GM18505 (cell line): ENCODE data around the gene SEMA3F.

ENCODE experiments used
- ATAC-seq: cut with Tn5 transposase; IDR thresholded peaks from one replicate; pipeline ENCODE4 v1.9.1; 2021; ENCODE audit not compliant: unreplicated experiment
- POLR2A ChIP-seq: IDR thresholded peaks from 4 replicates; pipeline ENCODE4 v1.6.1; 2011; ENCODE audit warnings: borderline replicate concordance; ENCODE audit not compliant: insufficient read depth, insufficient read length; ENCODE audit errors: extremely low read depth

SEMA3F gene

DNA sequence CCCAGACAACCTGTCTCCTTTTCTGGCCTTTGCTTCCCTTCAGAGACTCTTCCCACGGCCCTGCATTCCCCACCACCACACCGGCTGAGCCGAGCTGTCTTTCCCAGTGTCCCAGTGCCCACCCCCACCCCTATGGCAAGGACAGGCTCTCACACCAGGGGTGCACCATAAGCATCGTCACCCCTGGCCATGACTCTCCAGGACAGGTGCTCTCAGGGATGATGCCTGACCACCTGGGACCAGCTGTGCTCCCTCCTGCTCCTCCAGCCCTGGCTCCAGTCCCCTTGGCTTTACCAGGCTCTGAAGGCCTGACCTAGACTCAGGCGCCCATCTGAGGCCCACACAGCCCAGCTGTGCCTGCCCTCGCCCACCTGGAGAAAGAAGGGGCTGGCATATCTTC lies 17.6 kb upstream of the SEMA3F start:
- TF ChIP-seq POLR2A: no peak
- no peak for ATAC-seq

DNA sequence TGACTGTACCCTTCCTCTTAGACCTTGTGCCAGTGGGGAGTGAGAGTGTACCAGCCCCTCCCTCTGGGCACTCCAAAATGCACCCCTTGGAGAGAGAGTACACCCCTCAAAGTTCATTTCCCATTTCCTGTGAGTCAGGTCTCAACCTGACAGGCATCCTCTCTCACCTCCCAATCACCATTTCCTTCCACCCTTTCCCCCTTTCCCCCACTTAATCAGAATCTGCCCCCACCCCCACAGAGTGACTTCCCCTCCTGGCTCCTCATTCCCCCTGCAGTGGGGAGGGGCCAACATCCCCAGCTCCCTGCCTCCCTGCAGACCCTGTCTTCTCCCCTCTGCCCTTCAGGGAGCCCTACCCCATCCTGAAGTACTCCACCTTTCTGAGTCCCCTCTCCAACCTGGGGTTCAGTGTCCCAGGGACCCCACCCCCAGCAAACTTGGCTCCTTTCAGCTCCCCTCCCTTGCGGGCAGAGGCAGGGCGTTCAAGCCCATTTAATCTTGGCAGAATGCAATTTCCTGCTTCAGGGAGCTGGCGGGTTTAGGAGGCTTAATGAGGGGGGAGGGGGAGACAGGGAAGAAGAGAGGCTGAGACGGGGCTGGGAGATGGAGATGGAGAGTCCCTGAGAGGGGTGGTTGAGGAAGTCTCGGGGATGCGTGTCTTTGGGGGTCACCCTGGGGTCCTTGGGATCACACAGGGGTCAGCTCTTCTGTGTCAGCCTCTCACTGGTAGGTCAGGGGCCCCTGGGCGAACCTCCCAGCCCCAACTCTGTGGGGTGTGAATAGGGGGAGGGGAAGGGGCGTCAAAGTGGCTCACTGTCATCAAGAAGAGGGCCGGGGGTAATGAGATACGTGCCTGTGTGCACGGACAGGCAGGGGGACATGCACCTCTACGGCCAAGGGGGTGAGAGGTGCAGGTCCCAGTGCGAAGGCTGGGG lies 16.6 kb upstream of the SEMA3F start:
- TF ChIP-seq POLR2A: no peak
- no peak for ATAC-seq

DNA sequence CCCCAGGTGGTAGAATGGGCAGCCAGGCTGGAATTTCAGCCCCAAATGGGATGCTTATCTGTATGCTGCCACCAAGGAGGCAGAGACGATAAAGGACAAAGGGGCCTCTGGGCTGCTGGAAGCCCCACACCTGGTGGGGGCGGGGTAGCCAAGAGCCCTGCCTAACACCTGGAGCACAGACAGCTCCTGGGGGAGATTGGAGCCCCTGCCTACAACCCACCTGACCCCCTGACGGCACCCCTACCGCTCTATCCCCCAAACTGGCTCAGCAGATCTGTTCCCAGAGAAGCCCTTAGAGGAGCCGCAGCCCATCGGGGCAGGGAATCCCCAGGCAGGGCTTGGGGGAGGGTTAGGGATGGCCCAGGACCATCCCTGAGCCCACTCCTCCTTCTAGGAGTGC lies 15.8 kb upstream of the SEMA3F start:
- TF ChIP-seq POLR2A: no peak
- ATAC-seq: no peak

DNA sequence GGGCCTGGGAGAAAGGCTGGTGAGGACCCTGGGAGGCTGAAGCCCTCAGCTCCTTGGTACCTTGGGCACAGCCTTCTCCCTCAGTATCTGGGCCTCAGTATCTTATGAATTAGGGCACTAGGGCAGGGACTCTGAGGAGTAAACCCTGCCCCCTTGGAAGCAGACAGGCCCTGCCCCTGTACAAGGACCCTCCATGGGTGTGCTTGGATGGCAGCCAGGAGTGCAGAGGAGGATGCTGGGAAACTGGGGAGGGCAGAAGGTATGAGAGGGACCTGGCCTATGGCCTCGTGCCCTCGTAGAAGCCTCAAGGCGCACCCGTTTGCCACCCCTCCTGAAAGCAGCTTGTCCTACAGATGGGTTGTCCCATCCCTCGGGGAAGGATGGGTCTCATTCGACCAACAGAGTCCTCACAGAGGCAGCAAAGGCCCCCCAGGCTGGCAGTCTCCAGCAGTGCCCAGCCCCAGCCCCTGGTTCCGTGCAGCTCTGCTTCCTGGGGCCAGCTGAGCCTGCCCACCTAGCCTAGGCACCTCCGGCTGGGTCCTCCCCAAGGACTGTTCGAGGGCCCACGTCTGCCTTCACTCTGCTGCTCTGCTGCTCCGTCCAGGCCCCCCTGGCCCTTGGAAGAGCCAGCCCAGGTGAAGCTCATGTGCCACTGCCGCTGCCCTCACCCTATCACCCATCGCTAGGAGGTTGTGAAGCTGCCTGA lies 15.3 kb upstream of the SEMA3F start:
- ATAC-seq: no peak
- no peak for TF ChIP-seq POLR2A

DNA sequence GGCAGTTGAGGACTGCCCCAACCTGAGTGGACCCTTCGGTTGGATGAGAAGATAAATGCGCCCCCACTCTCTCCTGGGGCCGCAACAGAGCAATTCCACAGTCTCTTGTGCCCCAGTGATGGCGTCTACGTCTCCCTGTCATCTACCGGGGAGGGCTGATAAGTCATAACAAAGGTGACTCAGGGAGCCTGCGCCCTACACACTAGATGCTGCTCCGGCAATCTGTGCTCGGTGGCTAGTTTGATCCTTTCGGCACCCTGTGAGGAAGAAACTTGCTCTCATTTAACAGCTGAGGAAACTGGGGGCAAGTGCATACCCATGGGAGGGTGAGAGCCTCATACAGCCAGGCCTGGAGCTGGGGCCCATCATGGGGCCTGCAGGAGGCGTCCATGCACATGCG lies 14.1 kb upstream of the SEMA3F start:
- TF ChIP-seq POLR2A: no peak
- no peak for ATAC-seq

DNA sequence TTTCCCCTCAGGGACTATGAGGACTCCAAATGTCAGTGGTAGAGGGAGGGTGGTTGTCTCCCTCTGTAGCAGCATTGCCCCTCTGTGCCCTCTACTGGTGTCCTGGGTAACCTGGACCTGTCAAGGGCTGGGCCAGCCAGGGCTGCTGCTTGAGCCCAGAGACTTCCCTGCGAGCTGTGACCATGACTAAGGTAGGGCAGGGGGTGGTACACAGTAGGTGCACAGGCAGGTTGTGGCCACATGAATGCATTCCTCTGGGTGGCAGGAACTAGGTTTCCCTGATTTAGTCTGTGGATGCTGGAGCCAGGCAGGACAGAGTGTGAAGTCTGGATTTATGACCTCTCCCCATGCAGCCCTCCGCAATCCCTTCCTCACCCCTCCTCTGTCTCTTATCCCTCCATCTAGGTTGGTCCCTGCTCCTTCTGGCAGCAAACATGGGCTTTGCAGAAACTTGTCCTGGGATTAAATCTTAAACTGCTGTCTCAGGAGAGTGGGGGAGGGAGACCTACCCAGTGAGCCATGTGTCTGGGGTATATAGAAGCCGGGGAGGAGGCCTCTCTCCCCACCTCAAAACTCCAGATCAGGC lies 8.7 kb upstream of the SEMA3F start:
- no peak for TF ChIP-seq POLR2A
- ATAC-seq: no peak

DNA sequence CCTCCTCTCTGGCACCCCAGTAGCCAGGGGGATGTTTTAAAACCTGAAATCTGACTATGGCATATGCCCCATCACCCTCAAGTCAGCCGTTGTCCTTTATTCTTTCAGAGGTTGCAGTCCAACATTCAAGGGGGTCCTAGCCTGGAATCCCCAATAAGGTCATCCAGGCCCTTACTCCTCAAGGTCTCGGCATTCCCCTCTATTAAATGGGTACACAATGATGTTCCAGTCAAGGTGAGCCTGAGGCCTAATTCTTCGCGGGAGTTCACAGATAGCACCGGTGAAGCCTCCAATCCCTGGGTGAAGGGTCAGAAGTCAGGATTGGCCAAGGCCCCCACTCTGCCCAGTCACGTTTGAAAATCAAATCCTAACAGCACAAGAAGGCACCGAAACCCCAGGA lies 8.1 kb upstream of the SEMA3F start:
- no peak for ATAC-seq
- TF ChIP-seq POLR2A: no peak

DNA sequence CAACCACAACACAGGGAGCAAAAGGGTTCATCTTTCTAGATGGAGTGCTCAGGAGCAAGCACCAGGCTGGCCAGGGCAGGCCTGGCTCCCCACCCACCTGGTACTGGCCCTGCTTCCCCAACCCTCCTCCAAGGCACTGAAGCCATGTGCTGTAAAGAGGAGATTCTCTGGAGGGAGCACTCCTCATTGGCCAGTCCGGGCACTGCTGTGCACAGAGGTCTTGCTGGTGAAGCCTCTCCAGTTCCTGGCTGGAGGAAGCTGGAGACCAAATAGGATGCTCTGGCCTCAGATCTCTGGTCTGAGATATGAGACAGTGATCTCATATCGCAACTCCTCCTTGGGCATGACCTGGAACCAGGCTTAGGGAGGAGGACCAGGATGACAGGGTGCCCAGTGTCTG lies 7.7 kb upstream of the SEMA3F start:
- ATAC-seq: no peak
- TF ChIP-seq POLR2A: no peak

DNA sequence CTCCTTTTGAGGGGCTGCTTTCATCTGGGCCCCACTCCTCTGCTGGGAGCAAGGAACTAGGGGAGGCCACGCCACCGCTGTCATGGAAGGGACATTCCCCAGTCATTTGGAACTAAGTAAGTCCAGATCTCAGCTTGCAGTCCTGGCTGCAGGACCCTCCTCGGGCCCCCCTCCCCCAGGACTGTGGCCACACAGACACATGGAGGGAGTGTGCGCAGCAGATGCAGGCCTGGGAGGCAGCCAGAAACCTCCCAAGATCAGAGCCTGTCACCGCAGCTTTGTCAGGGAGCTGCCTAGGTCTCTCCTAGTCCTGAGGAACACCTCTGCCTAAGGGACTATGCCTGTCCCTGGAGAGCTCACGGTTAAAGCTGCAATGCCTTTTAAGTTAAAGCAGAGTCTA lies 7.3 kb upstream of the SEMA3F start:
- no peak for ATAC-seq
- TF ChIP-seq POLR2A: no peak

DNA sequence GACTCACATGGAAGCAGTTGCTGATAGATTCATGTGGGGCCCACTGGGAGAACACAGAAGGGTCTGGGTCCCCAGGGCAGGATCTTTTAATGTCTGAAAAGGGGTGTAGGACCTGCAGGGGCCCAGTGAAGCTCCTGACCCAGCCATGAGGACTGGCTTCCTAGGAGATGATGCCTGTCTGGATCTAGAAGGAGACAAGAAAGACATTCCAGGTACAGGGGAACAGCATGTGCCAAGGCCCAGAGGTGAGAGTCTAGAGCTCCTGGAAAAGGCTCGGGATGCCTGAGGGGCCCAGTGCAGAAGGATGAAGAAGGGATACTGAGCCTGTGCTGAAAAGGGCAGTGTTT lies 4.7 kb upstream of the SEMA3F start:
- TF ChIP-seq POLR2A: no peak
- ATAC-seq: no peak

DNA sequence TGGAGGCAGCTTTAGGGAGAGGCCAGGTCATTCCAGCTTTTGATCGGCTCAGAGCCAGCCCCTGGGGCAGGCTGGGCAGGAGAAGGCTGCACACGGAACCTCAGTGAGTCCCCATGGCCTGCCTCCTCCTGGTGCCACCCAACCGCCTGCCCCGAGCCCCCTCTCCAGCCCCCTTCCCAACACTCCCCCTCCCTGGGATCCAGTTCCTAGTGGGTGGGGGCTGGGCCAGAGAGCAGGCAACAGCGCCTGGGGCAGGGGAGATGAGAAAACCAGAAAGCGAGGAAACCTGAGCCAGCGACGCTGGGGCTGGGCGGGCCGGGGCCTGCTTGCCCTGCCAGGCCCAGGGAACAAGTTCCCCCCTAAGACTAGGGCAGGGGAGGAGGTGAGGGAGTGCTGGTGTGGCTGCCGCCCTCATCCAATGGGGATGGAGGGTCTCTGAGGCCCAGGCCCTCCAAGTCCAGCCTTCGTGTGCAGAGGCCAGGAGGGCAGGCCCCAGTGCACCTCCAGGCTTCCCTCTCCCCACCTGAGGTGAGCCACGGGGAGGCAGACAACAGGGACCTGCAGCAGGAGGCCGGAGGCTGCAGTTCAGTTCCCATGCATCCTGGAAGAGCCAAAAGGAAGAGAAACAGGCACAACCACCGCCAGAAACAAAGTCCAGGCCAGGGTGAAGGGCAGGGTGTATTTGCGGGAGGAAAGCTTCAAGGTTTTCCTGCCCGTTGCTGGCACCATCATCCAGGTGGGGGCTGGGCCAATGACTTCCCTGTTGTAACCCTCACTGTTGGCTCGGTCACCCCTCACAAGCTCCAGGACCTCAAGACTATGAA lies 4.0 kb upstream of the SEMA3F start:
- TF ChIP-seq POLR2A: no peak
- ATAC-seq: no peak

DNA sequence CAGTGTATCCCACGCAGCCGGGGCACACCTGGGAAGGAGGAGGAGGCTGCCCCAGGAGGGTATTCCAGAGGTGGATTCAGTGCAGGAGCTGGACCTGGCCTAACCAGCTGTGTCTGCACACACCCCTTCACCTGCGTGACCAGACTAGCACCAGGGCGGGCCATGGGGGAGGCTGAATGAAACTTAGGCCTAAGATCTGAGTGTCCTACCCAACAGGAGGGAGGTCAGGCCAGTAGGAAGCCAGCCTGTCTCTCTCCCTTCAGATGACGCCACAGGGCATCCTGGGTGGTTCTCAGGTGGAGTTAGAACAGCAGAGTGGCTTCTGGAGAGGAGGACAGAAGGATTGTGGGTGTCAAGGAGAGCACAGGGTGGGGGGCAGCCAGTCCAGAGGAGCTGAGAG lies 3.4 kb upstream of the SEMA3F start:
- no peak for ATAC-seq
- no peak for TF ChIP-seq POLR2A
